DND-41 (cell line): Measurements from ENCODE around the gene METAP1D.

Experiments used
- EZH2 ChIP-seq: IDR thresholded peaks from 3 replicates; pipeline ENCODE4 v1.6.1; 2012; ENCODE audit warnings: borderline replicate concordance, low read depth, mild to moderate bottlenecking, moderate library complexity, low read length, inconsistent platforms; ENCODE audit not compliant: severe bottlenecking
- TF ChIP-seq, protein P1 (sequence below): IDR thresholded peaks from 2 replicates; pipeline ENCODE4 v1.5.1; 2012; ENCODE audit warnings: borderline replicate concordance, low read length, moderate library complexity, mild to moderate bottlenecking; ENCODE audit not compliant: poor library complexity, severe bottlenecking; ENCODE audit errors: extremely low read depth

DNA sequence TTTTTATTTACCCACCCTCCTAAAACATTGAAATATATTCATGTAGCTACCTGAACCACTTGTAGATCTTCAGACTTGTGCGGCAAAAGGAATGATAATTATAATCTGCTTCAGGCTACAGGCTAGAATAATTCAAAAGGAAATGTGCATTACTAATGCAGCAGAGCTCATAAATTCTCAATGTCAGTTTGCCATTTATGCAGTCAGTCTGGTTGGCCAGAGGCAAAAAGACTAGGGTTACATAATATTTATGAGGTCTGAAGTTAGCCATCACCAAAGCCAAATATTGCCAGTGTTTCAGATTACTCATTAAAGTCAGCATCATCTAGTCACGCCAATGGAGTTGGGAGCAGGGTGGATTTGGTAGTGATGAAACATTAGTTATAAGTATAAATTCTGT is 38.9 kb downstream of the METAP1D start:
- TF ChIP-seq, protein P1, sequence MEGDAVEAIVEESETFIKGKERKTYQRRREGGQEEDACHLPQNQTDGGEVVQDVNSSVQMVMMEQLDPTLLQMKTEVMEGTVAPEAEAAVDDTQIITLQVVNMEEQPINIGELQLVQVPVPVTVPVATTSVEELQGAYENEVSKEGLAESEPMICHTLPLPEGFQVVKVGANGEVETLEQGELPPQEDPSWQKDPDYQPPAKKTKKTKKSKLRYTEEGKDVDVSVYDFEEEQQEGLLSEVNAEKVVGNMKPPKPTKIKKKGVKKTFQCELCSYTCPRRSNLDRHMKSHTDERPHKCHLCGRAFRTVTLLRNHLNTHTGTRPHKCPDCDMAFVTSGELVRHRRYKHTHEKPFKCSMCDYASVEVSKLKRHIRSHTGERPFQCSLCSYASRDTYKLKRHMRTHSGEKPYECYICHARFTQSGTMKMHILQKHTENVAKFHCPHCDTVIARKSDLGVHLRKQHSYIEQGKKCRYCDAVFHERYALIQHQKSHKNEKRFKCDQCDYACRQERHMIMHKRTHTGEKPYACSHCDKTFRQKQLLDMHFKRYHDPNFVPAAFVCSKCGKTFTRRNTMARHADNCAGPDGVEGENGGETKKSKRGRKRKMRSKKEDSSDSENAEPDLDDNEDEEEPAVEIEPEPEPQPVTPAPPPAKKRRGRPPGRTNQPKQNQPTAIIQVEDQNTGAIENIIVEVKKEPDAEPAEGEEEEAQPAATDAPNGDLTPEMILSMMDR = no peak
- TF ChIP-seq EZH2 = no peak
